Astrocyte (in vitro differentiated cells and primary cell): ENCODE measurements around the gene PAFAH2.

ENCODE experiments used
- CTCF ChIP-seq: IDR thresholded peaks from 2 replicates; pipeline ENCODE4 v1.5.1; 2011; ENCODE audit warnings: low read depth, mild to moderate bottlenecking, inconsistent platforms, low read length, moderate library complexity; ENCODE audit not compliant: insufficient read depth
- EZH2 ChIP-seq: IDR thresholded peaks from 2 replicates; pipeline ENCODE4 v1.6.1; 2012; ENCODE audit warnings: mild to moderate bottlenecking, low read length, inconsistent platforms; ENCODE audit not compliant: insufficient read depth

- TF ChIP-seq CTCF (no peak), EZH2 (no peak)
Observed at GRCh38 chr1:25924454-25924853, 73.4 kb downstream of the PAFAH2 start.
